A172 (cell line): ENCODE measurements around the gene ERI2. TPM values are rescaled to one million over a fixed set of nuclear protein-coding genes. Genes with fewer than 3 reads are reported as not detected.
A peak's percentile ranks its signal among the peaks of the same experiment; 100 is the strongest.

ENCODE experiments used
- DNase-seq: peaks from one replicate; pipeline ENCODE4 v3.0.0-alpha.2; 2015; ENCODE audit warnings: low spot score
- total RNA-seq: library from RNA; depleted of rRNA; stranded (reverse); fragments of >200 nt; shearing (Covaris generic); gene quantifications from 2 replicates; pipeline ENCODE4 v1.2.3, GENCODE V29; 2014; rRNA removed

Gene ERI2
- 47.0 and 49.5 TPM in 2 replicates for total RNA-seq

GRCh38 chr16:20806168-20807050, at the start of gene ERI2, which contains the start of gene REXO5:
TSS of gene ERI2 (minus strand) at chr16:20806472. CDS start at chr16:20806430, 42 bp downstream.
TSS of gene REXO5 (plus strand) at chr16:20806527. CDS start at chr16:20806954, 427 bp downstream.
- peak; percentile 94 for DNase-seq

GRCh38 chr16:20854963-20855362, 48.7 kb upstream of the ERI2 start:
- DNase-seq = no peak

GRCh38 chr16:20853981-20854620, 47.8 kb upstream of the ERI2 start:
- no peak for DNase-seq

GRCh38 chr16:20853143-20853542, 46.9 kb upstream of the ERI2 start:
- DNase-seq = no peak

- peak; percentile 76 for DNase-seq
Measured at GRCh38 chr16:20851601-20852000, 45.3 kb upstream of the ERI2 start.

- DNase-seq = no peak
Measured at GRCh38 chr16:20850981-20851380, 44.7 kb upstream of the ERI2 start.

GRCh38 chr16:20849589-20850390, 43.5 kb upstream of the ERI2 start:
- peak; percentile 59 for DNase-seq

GRCh38 chr16:20847550-20847949, 41.3 kb upstream of the ERI2 start:
- no peak for DNase-seq

- no peak for DNase-seq
Measured at GRCh38 chr16:20846551-20846950, 40.3 kb upstream of the ERI2 start.

GRCh38 chr16:20846030-20846429, 39.8 kb upstream of the ERI2 start:
- DNase-seq = no peak

GRCh38 chr16:20844588-20844987, 38.3 kb upstream of the ERI2 start:
- DNase-seq = no peak

GRCh38 chr16:20844054-20844453, 37.8 kb upstream of the ERI2 start:
- DNase-seq = no peak

GRCh38 chr16:20839504-20839903, 33.2 kb upstream of the ERI2 start:
- no peak for DNase-seq

- DNase-seq = no peak
Measured at GRCh38 chr16:20838240-20838639, 32.0 kb upstream of the ERI2 start.

GRCh38 chr16:20833086-20833485, 26.8 kb upstream of the ERI2 start:
- DNase-seq = no peak

- DNase-seq = no peak
Measured at GRCh38 chr16:20830372-20830771, 24.1 kb upstream of the ERI2 start.

GRCh38 chr16:20829536-20829935, 23.3 kb upstream of the ERI2 start:
- no peak for DNase-seq

- no peak for DNase-seq
Measured at GRCh38 chr16:20826039-20826566, 19.8 kb upstream of the ERI2 start.

GRCh38 chr16:20822521-20823325, 16.5 kb upstream of the ERI2 start:
- no peak for DNase-seq

GRCh38 chr16:20821682-20822081, 15.4 kb upstream of the ERI2 start:
- DNase-seq = no peak
